Adipocyte (in vitro differentiated cells): ENCODE measurements around the gene GOLGA8G.
"Not testable (repeated sequence)": the region's sequence is repeated elsewhere in the genome, so short reads cannot be mapped to it uniquely, and the experiment has no call there.

ENCODE experiments used
- DNase-seq: peaks from one replicate; pipeline ENCODE4 v3.0.0-alpha.2; 2015; ENCODE audit warnings: low read depth
- H3K27me3 ChIP-seq: replicated peaks from 2 replicates; pipeline ENCODE4 v1.7.0; 2013; ENCODE audit warnings: mild to moderate bottlenecking, low read length, moderate library complexity; ENCODE audit not compliant: control insufficient read depth, insufficient read depth
- H3K36me3 ChIP-seq: 2 replicates; pipeline ENCODE4 v1.7.0; 2013; ENCODE audit warnings: low read length, mild to moderate bottlenecking, moderate library complexity; ENCODE audit not compliant: control insufficient read depth, insufficient read depth, severe bottlenecking
- H3K4me1 ChIP-seq: 2 replicates; pipeline ENCODE4 v1.7.0; 2013; ENCODE audit warnings: mild to moderate bottlenecking, low read length, moderate library complexity; ENCODE audit not compliant: control insufficient read depth, insufficient read depth
- H3K4me3 ChIP-seq: 2 replicates; pipeline ENCODE4 v1.7.0; 2013; ENCODE audit warnings: mild to moderate bottlenecking, low read length, moderate library complexity
- H3K9ac ChIP-seq: 2 replicates; pipeline ENCODE4 v1.7.0; 2013; ENCODE audit warnings: mild to moderate bottlenecking, low read length, moderate library complexity
- H3K9me3 ChIP-seq: 2 replicates; pipeline ENCODE4 v1.7.0; 2013; ENCODE audit warnings: mild to moderate bottlenecking, low read length, moderate library complexity; ENCODE audit not compliant: control insufficient read depth

Gene GOLGA8G, protein sequence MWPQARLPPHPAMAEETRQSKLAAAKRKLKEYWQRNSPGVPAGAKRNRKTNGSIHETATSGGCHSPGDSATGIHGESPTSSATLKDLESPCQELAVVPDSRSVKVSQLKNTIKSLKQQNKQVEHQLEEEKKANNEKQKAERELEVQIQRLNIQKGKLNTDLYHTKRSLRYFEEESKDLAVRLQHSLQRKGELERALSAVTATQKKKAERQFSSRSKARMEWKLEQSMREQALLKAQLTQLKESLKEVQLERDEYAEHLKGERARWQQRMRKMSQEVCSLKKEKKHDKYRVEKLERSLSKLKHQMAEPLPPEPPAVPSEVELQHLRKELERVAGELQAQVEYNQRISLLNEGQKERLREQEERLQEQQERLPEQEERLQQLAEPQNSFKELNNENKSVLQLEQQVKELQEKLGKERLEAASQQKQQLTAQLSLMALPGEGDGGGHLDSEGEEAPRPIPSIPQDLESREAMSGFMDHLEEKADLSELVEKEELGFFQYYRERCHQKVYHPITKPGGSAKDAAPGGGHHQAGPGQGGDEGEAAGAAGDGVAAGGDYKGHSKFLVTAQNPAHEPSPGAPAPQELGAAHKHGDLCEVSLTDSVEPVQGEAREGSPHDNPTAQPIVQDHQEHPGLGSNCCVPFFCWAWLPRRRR

DNA sequence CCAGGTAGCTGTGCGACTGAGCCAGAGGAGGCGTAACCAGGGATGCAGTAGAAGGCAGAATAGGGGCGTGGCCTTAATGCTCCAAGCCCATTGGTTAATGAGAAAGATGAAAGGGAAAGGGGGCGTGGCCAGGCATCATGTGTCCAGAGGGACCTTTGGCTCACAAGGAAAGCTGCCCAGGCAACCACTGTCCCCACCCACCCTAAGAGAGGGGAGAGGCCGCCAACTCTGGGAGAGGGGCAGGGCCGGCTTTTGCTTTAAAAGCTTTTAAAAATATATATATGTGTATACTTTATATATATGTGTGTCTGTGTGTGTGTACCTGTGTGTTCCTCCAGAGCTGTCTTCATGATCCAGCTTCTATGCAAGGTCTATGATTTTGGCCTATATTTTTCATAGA, at the start of gene GOLGA8G:
GOLGA8G (minus strand) TSS at position 18 of the 400 bp plus-strand sequence. CDS start 62 bp downstream, outside the sequence.
- H3K36me3 ChIP-seq, H3K27me3 ChIP-seq, H3K4me1 ChIP-seq, H3K9me3 ChIP-seq, H3K4me3 ChIP-seq, H3K9ac ChIP-seq, DNase-seq: not testable (repeated sequence)

- DNase-seq, H3K9ac ChIP-seq, H3K36me3 ChIP-seq, H3K4me1 ChIP-seq, H3K27me3 ChIP-seq, H3K9me3 ChIP-seq, H3K4me3 ChIP-seq: not testable (repeated sequence)
Observed at GRCh38 chr15:28573351-28573750, 40.6 kb upstream of the GOLGA8G start.

- H3K27me3 ChIP-seq, H3K4me1 ChIP-seq, H3K9ac ChIP-seq, DNase-seq, H3K9me3 ChIP-seq, H3K4me3 ChIP-seq, H3K36me3 ChIP-seq: not testable (repeated sequence)
Observed at GRCh38 chr15:28553268-28553667, 20.5 kb upstream of the GOLGA8G start, which contains the start of gene GOLGA6L25. Gene GOLGA6L25 (plus strand): TSS chr15:28553568. CDS start chr15:28553629, 61 bp downstream.

- not testable (repeated sequence) for H3K4me1 ChIP-seq, DNase-seq, H3K27me3 ChIP-seq, H3K9me3 ChIP-seq, H3K9ac ChIP-seq, H3K36me3 ChIP-seq, H3K4me3 ChIP-seq
Observed at GRCh38 chr15:28515208-28515607, 17.6 kb downstream of the GOLGA8G start.

DNA sequence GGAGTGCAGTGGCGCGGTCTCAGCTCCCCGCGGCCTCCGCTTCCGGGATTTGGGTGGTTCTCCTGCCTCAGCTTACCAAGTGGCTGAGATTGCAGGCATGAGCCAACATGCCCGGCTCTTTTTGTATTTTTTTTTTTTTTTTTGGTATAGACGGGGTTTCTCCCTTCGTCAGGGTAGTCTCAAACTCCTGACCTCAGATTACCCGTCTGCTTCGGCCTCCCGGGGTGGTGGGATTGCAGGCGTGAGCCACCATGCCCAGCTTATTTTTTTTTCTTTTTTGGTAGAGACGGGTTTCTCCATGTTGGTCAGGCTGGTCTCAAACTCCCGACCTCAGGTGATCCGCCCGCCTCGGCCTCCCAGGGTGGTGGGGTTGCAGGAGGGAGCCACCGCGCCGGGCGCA, 18.6 kb downstream of the GOLGA8G start:
- H3K9ac ChIP-seq, H3K4me1 ChIP-seq, H3K4me3 ChIP-seq, DNase-seq, H3K27me3 ChIP-seq, H3K9me3 ChIP-seq, H3K36me3 ChIP-seq: not testable (repeated sequence)

DNA sequence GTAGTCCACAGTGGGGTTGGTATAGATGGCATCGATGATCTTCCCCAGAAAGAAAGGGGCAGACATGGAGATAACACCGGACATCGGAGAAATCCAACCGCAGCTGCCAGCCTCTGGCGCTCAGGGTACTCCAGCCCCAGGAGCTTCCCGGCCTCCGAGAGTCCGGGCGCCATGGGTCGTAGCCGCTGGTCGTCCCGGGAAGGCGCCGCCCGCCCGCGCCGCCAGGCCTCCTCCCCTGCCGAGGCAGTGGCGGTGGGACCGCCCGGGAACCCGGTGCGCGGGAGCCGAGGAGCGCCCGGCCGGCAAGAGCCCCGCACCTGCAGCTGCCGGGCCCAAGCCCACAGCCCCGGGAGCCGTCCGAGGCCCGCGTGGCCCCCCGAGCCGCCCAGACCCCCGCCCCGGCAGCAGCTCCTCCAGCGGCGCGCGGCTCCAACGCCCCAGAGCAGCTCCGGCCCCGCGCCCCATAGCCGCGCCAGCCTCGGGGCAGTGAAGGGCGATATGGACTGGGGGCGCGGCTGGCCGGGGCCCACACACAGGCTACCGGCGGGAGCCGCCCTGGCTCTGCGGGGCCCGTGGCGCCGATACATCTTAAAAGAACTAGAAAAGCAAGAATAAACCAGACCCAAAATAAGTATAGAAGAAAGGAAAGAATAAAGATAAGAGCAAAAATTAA, 24.4 kb downstream of the GOLGA8G start:
- not testable (repeated sequence) for DNase-seq, H3K4me3 ChIP-seq

DNA sequence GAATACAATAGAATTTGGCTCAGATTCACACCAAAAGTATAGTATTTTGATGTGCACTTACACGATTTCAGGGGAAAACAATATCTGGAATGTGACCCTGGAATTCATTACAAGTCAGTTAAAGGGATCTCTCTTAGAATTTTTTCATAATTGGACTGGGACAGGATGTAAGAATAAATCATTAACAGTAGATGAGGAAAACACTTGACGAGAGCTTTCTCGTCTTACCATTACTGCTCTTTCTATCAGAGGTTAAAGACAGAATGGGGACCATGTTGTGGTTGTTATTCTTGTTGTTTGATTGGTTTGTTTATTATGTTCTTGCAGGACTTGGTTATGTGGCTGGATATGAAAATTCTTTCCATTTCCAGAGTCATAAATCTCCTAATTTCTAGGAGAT, 51.4 kb downstream of the GOLGA8G start:
- H3K9me3 ChIP-seq, H3K4me3 ChIP-seq, H3K4me1 ChIP-seq, H3K9ac ChIP-seq, DNase-seq, H3K27me3 ChIP-seq, H3K36me3 ChIP-seq: not testable (repeated sequence)

More for the DNA sequence above, 24.4 kb downstream of the GOLGA8G start:
- not testable (repeated sequence) for H3K36me3 ChIP-seq, H3K4me1 ChIP-seq, H3K27me3 ChIP-seq, H3K9me3 ChIP-seq, H3K9ac ChIP-seq
